ENCODE data around the gene MED12L.
"Not testable (repeated sequence)": the region's sequence is repeated elsewhere in the genome, so short reads cannot be mapped to it uniquely, and the experiment has no call there.

MED12L gene, protein sequence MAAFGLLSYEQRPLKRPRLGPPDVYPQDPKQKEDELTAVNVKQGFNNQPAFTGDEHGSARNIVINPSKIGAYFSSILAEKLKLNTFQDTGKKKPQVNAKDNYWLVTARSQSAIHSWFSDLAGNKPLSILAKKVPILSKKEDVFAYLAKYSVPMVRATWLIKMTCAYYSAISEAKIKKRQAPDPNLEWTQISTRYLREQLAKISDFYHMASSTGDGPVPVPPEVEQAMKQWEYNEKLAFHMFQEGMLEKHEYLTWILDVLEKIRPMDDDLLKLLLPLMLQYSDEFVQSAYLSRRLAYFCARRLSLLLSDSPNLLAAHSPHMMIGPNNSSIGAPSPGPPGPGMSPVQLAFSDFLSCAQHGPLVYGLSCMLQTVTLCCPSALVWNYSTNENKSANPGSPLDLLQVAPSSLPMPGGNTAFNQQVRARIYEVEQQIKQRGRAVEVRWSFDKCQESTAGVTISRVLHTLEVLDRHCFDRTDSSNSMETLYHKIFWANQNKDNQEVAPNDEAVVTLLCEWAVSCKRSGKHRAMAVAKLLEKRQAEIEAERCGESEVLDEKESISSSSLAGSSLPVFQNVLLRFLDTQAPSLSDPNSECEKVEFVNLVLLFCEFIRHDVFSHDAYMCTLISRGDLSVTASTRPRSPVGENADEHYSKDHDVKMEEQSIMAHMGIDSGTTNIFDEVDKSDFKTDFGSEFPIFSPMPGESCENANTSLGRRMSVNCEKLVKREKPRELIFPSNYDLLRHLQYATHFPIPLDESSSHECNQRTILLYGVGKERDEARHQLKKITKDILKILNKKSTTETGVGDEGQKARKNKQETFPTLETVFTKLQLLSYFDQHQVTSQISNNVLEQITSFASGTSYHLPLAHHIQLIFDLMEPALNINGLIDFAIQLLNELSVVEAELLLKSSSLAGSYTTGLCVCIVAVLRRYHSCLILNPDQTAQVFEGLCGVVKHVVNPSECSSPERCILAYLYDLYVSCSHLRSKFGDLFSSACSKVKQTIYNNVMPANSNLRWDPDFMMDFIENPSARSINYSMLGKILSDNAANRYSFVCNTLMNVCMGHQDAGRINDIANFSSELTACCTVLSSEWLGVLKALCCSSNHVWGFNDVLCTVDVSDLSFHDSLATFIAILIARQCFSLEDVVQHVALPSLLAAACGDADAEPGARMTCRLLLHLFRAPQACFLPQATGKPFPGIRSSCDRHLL (N-terminal part only)

DNA sequence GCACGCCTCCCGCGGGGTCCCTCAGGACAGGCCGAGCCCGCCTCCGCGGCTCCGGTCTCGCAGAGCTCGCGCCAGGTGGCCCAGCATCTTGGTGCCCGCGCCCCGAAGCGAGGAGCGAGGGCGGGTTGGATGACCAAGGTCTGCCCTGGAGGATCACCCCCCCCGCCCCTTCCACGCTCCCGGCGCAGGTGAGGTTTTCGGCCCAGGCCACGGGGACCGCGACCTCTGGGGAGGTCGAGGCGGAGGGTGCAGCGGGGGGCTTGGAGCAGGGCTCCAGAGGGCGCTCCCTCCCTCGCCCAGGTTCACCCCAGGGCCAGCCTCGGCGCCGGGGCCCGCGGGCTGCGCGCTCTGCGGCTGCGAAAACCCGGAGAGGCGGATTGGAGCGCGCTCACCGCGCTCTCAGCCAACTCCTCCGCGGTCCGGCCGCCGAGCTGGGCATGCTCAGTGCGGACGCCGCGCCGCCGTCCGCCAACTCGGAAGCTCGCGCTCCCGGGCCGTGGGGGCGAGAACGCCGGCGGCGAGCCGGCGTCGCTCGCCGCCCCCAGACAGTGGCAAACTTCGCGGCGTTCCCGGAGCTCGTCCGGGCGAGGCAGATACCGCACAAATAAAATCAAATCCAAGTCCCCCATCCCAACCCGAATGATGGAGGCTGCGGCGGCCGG lies at the start of gene MED12L:
Gene MED12L, plus strand, starts transcription at position 438 of the 662 bp plus-strand sequence. CDS start 1,263 bp downstream, outside the sequence.
- peak; percentile 39 to 43 for DNase-seq

DNA sequence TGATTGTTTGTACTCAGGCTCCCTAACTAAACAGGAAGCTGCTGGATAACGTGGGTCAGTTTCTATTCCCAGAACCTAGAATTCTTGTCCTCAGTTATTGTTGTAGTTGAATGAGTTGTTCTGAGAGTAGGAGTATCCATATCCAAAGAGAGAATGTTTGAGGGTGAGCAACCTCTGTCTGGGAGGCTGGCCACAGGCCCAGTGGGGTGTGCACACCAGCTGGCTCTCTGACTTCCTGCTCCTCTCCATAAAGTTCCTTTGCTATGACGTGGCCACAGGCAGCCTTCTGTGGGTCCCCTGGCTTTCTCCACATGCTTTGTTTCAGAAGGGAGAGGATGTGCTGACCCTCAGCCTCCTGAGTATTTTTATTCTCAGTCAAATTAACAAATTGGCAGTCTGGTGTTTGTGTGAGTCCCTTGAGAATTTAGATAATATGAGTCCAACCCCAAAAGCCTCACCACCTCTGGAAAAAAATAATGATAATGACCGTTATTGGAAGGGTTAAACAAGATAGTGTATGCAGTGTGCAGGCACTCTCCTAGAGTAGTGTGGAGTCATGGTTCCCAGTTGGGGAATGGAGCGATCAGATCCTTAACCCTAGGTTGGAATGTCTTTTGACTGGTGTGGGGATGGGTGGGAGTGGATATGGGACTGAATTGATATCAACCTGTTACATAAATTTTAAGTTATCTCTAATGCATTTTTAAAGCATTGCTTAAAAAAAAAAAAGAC lies 47.6 kb upstream of the MED12L start:
- no peak for DNase-seq

DNA sequence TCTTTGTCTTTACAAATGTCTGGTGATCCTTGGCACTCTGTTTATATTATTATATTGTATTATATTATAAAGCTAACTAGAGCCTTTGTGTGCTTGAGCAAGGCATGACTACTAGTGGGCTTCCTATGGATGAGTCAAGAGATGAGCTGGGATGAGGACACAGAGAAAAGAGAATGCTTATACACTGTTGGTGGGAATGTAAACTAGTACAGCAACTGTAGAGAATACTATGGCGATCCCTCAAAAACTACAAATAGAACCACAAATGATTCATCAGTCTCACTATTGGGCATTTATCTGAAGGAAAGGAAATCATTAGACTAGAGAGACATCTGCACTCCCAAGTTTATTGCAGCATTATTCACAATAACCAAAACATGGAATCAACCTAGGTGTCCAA lies 40.8 kb upstream of the MED12L start:
- DNase-seq, result no peak

DNA sequence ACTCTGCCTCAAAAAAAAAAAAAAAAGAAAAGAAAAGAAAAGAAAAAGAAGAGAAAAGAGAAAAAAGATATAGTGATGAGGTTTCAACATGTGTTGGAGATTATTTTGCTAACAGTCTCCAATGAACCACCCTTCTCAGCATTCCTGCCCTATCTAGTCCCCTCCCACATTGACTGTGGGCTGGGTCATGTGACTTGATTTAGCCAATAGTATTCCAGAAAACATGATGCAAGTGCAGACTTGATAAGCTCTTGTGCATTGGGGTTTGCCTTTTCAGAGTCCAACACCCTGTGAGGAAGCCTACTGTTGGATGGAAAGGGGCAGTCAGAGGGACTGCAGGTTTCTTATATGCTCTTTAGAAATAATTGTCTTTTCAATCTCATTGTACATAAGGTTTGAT lies 37.8 kb upstream of the MED12L start:
- DNase-seq, result no peak

DNA sequence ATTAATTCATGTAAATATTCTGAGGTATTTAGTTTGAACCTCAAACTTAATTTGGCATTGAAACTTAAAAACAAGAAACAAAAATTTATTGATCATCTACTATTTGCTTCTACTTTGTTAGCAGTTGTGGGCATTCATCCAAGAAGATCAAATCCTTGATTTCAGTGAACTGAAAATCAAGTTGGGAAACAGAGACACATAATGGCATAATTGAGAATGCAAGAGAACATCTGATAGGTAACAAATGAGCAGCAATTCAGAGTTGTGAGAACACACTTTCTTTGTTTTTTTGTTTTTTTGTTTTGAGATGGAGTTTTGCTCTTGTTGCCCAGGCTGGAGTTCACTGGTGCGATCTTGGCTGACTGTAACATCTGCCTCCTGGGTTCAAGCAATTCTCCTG lies 33.9 kb upstream of the MED12L start:
- no peak for DNase-seq

DNA sequence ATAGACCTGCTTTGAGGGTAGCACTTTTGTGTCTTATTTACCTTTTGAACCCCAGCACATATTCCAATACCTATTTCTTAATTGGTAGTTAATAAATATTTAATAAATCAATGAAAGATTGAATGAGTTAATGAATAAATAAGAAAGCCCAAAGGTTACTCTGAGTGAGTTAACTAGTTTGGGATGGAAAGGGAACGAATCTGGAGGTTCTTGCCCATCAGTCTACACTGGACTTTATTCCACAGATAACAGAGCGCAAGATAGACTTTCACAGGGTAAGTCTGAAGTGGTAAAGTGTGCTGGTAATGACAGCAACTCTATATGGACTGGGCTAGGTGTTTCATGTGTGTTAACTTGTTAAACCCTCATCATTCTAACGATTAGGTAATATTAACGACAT lies 33.1 kb upstream of the MED12L start:
- DNase-seq, result no peak

DNA sequence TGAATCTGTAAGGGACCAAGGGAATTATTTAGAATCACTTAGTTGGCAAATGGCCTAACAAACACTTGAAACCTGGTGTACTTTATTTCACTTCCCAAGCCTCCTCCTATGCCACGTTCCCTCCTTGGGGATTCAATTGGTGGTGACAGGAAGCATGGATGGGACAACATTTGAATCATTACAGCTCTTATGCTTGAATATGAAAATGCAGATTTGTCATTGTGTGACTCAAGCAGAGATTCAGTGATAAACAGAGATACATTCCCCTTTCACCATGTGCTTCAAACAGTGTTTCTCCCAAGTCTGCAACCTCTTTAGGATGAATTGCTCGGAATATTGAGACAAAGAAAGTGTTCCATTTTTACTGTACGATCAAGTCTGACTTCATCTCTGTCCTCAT lies 32.7 kb upstream of the MED12L start:
- DNase-seq, result no peak

DNA sequence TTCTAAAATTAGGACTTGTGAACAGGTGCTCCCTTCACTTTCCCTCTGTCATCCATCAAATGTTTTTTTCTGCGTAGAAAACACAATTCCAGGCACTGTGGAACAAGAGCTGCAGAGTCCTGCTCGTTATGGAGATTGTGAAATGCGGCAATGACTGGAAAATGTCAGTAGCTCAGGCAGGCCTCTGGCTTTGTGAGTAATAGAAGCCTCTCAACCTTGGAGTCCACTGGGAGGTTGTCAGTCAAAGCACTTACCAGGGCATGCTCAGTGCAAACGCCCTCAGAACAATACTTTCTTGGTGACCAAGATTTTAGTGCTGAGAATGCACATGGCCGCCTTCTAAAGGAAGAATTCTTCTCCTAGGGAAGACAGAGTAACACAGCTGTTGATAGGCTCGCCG lies 26.7 kb upstream of the MED12L start:
- no peak for DNase-seq

DNA sequence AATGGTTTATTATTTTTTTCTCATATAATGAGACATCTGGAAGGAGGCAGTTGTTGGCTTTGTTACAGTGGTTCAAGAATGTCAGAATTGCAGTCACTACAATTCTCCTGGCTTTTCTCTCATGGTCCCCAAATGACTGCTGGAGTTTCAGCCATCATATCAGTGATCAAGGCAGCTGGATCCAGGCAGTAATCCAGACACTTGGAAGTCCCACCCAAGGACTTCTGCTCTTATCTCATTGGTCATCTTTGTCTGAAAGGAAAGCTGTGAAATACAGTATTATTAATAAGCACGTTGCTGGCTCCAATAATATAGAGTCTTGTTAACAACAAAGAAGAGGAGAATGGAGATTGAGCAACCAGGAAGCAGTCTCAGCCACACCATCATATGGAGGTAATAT lies 22.9 kb upstream of the MED12L start:
- DNase-seq, result no peak

DNA sequence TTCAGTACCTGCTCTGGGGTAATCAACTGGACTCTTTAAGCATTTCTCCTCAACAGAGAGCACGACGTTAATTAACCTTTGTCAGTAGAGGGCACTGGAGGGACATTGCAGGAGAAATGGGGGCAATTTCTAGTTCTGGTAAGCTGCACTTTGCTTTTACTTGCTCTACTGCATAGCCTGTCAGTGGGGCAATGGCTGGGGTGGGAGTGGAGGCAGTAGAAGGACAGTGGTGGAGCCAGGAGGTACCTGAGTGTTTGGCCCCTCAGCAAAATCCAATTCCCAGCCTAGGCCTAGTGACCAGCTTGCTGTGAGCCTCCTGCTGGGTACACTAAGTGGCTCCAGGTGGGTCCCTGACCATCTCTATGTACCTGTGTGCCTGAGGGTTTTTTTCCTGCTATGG lies 18.3 kb upstream of the MED12L start:
- no peak for DNase-seq

DNA sequence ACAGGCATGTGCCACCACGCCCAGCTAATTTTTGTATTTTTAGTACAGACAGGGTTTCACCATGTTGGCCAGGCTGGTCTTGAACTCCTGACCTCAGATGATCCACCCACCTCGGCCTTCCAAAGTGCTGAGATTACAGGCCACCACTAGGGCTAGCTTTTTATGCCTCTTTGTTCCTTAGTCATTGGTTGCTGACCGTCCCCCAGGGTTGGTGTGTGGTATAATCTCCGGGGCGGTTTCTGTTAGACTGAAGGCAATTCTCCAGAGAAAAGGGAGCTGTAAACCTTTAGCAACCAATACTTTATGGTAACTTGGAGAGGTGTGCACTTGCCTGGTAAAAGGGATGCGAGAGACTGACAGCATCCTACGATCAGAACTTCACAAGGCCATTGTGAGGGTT lies 12.6 kb upstream of the MED12L start:
- not testable (repeated sequence) for DNase-seq

DNA sequence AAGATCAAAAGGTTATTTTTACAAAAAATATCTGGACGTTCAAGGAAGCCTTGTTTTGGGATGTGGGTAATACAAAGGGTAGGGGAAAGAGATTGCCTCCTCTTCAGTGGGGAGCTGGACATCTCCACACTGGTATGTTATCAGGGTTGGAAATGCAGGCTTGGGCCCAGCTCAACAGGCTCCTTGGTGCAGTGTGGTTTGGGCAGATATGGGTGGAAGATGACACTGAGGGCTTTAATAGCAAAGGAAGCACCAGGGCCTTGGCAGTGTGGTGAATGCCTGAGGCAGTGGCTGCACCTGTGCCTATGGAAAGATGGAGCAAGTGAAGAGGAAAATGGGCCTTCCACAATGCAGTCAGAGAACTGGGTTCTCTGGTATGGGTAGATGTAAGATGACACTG lies 11.2 kb upstream of the MED12L start:
- no peak for DNase-seq

DNA sequence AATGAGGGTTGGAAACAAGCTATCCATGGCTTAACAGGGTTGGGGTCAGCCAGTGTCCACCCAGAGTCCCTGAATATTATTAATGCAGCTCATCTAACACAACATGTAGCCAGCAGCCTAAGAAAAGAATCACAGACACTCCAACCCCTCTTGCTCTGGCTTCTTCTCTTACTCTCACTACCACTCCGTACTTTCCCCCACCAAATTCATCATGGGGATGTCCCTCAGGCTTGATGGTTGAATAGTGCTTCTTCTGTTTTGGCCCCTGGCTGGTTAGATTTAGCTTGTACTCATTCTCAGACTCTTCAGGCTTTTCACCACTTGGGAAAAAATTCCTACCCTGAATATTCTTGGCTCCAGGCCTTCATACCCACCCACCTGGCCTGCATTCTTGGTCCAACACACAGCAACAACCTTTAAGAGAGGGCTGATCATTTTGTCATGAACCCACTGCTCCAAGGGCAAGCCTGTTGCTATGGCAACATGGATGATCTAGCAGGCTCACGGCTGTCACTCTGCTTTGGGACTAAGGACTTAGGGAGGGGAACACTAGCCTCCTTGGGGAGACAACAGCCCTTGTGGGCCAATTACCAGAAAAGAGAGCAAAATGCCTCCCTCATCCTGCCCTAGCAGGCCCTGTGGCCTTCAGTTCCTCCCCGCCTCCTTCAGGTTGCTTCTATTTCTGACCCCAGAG lies 9.4 kb upstream of the MED12L start:
- DNase-seq, result no peak

DNA sequence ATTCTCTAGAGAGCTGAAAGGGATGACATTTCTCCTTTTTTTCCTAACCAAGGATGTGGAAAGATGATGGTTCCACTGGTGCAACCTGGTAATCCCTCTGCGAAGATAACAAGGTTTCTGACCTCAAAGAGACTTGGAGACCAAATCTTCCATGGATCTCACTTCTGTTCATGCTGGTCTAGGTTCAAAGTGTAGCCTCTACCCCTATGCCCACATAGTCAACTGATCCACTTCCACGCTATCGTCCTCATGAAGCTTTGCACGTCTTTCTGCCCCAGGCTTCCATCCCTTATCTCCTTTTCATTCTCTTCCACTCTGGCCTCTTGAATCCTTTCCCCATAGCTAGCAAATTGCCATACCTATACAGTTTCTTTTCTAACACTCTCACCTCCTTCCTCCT lies 8.8 kb upstream of the MED12L start:
- no peak for DNase-seq

DNA sequence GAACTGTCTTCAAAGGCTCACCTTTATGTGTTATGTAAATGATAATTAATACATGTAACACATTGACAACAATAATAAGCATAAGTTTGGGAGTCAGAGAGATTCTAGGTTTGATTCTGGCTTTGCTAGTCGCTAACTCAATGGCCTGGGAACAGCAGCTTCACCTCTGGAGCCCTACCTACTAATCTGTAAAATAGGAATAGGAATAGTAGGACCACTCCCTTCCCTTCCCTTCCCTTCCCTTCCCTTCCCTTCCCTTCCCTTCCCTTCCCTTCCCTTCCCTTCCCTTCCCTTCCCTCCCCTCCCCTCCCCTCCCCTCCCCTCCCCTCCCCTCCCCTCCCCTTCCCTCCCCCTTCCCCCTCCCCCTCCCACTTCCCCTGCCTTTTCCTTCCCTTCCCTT lies 4.4 kb upstream of the MED12L start:
- DNase-seq, result not testable (repeated sequence)

DNA sequence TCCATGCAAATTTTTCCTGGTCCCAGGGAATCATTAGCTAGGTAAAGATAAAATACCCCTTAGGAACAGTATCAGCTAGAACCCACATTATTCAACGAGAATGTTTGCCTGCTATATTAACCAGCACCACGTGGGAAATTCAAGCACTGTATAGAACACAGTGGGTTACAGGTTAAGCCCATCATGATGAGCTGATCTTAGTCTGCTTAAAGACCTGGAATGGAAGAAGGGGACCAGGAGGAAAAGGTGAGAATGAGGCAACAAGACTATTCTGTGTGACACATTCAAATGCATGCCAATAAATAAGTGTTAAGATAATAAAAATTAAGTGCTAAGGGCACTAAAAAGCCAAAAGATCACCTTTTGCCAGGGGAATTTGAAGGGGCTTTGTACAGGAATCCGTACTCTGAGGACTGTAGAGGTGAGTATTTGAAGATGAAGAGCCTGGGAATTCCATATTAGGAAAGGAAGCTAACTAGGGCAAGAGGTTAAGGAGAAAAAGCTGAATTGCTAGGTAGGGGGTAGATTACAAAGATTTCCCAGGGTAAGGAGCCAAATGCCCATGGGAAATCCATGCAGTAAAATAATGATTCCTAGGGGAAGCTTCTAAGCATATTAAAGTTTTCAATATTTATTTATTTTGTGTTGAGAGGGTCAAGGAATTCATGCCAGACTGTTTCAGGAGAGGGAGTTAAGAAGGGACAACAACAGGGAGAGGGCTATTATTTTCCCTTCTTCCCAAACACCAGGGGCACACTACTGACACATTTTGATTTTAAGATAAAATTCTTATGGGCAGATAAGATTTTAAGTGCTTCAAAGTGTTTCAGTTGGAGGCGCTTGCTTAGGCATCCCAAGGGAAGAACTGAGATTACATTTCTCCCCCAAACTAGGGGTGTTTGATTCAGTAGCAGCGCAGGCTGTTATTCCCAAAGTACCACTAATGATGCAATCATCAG lies 2.3 kb upstream of the MED12L start:
- no peak for DNase-seq

DNA sequence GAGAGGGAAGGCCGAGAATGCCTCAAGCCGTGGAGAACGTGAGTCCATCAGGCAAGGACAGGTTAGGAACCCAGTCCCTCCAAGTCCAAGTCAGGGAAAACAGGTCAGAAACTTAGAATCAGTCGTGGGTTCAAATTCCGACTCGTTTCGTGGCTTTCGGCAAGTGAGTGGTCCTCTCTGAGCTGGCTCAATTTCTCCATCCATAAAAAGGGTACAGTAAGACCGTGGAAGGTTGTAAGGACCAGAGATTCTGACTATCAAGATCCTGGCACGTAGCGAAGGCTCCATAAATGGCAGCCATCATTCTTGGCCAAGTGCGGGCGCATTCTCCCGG lies 604 bp upstream of the MED12L start:
- no peak for DNase-seq

DNA sequence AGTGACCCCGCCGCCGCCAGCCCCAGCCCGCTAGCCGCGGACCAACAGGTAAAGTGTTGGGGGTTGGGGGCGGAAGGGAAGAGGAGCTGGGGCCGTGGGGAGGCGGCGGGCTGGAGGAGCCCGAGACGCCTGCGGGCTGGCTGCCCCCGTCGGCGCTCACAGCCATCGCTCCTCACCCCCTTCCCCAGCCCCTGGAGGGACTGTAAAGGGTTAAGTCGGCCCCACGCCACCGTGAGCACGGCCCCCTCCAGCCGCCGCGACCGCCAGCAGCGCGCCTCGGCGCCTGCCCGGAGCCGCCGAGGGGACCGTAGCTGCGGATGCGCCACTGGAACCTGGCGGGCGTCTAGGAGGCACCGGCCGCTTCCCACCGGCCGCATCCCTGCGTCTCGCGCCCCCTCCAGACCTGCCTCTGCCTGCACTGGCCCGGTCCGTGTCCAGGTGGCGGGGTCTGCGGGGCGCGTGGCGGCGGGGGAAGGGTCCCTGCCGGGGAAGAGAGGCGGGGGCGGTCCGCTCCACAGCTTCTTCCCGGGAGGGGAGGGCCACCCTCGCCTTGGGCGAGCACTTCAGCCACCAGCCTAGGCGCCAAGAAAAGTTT lies 522 bp downstream of the MED12L start:
- DNase-seq, result no peak

DNA sequence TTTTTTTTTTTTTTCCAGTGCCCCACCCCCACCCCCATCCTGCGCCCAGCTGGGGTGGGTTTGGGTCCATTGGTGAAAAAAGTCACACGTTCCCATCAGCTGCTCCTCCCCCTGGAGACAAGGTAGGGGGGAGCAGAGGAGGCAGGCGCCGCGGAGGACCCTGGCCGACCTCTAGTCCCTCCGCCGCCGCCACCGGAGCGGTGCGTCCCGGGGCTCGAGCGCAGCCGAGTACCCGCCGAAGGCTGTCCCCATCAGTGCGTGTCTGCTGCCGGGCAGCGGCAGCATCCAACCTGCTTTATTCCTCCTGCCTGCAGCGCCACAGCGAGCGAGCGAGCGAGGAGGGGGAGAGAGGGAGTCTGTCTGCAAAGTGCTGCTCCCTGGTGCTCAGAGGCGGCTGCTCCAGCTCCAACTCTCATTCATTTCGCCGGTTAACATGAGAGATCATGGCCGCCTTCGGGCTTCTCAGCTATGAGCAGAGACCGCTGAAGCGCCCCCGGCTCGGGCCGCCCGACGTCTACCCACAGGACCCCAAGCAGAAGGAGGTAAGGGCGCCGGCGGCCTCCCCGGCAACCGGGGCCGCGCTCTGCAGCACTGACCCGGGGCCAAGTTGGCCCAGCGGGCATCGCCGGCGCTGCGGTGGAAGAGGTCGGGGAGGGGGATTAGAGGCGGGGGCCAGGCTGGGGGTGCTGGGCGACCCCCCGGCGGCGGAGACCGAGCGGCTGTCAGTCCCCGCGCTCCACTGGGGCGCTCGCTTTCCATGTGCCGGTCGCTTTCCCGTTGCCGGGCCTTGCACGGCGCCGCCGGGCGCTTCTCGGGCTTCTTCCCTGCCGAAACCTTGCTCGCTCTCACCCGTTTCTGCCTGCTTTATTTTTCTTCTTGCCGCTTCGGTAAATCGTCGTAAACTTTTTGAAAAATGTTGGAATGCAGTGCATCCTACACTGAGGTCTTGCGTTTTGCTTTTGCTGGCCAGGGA lies 1.3 kb downstream of the MED12L start:
- peak; percentile 48 to 75 for DNase-seq

Data from hippocampal formation (tissue), 2 donors.